A673 (cell line): ENCODE data around the gene HBE1. TPM values are rescaled to one million over a fixed set of nuclear protein-coding genes. Genes with fewer than 3 reads are reported as not detected.

ENCODE experiments used
- BruUV-seq: library from RNA; stranded (reverse); fragments of 400-500 nt; replicated peaks from 2 replicates; lab custom pipeline; 2021; lab: Mats Ljungman, UMichigan
- CTCF ChIA-PET: fragments of 300-600 bp; sonication (Branson Sonifier 250); formaldehyde crosslinking; loops from one replicate; lab custom pipeline; 2022; ENCODE audit warnings: antibody characterized with exemption; lab: Charles Lee
- POLR2A ChIA-PET: fragments of 300-600 bp; sonication (Branson Sonifier 250); formaldehyde crosslinking; loops from one replicate; lab custom pipeline; 2022; ENCODE audit warnings: antibody characterized with exemption; ENCODE audit not compliant: low non-redundant PET; lab: Charles Lee
- DNase-seq: peaks from one replicate; pipeline ENCODE4 v3.0.0-alpha.2; 2015; ENCODE audit warnings: low spot score
- H3K27ac ChIP-seq: fragments of 200-600 bp; sonication (generic); 2 replicates; pipeline ENCODE4 v1.5.1; 2016; ENCODE audit warnings: mixed run types, low read depth, mild to moderate bottlenecking, mixed read lengths, antibody characterized with exemption, low read length; ENCODE audit not compliant: poor library complexity, severe bottlenecking
- H3K27me3 ChIP-seq: fragments of 200-600 bp; sonication (generic); replicated peaks from 2 replicates; pipeline ENCODE4 v1.6.1; 2017; ENCODE audit warnings: mixed run types, low read depth, mild to moderate bottlenecking, mixed read lengths, antibody characterized with exemption, low read length; ENCODE audit not compliant: insufficient read depth, poor library complexity
- H3K36me3 ChIP-seq: fragments of 200-600 bp; sonication (generic); 2 replicates; pipeline ENCODE4 v1.6.1; 2016; ENCODE audit warnings: mixed run types, mild to moderate bottlenecking, mixed read lengths, antibody characterized with exemption, low read length; ENCODE audit not compliant: insufficient read depth, poor library complexity, severe bottlenecking
- H3K4me1 ChIP-seq: fragments of 200-600 bp; sonication (generic); 2 replicates; pipeline ENCODE4 v1.6.1; 2017; ENCODE audit warnings: mixed run types, mild to moderate bottlenecking, mixed read lengths, antibody characterized with exemption, low read length; ENCODE audit not compliant: insufficient read depth, poor library complexity, severe bottlenecking
- H3K4me3 ChIP-seq: fragments of 200-600 bp; sonication (generic); 2 replicates; pipeline ENCODE4 v1.5.1; 2016; ENCODE audit warnings: low read depth, mixed run types, mild to moderate bottlenecking, mixed read lengths, low read length; ENCODE audit not compliant: poor library complexity, severe bottlenecking
- H3K9me3 ChIP-seq: fragments of 200-600 bp; sonication (generic); 2 replicates; pipeline ENCODE4 v1.6.1; 2016; ENCODE audit warnings: mixed run types, low read depth, mild to moderate bottlenecking, mixed read lengths, antibody characterized with exemption, low read length; ENCODE audit not compliant: poor library complexity, severe bottlenecking
- EZH2 ChIP-seq: fragments of 200-600 bp; sonication (generic); IDR thresholded peaks from 2 replicates; pipeline ENCODE4 v1.6.1; 2017; ENCODE audit warnings: borderline replicate concordance, low read depth, mild to moderate bottlenecking, mixed read lengths, antibody characterized with exemption, low read length; ENCODE audit not compliant: poor library complexity, severe bottlenecking
- intact Hi-C: fragments of 100-400 bp; cut with micrococcal nuclease; formaldehyde crosslinking; loops from one replicate; pipeline ENCODE4 v1.10.0; 2022; ENCODE audit not compliant: unreplicated experiment
- total RNA-seq: library from RNA; stranded (reverse); gene quantifications from 2 replicates; pipeline ENCODE4 v1.2.3, GENCODE V29; 2021
- TF ChIP-seq, protein P1 (sequence below): fragments of 300-800, 200-600 bp; sonication (generic); conservative IDR thresholded peaks from 2 replicates; pipeline ENCODE4 v1.5.1; 2017; ENCODE audit warnings: low read depth, mild to moderate bottlenecking, antibody characterized with exemption, low read length, moderate library complexity, mixed read lengths

The HBE1 gene
- total RNA-seq, 1 experiment from 2014 or later: not detected

DNA sequence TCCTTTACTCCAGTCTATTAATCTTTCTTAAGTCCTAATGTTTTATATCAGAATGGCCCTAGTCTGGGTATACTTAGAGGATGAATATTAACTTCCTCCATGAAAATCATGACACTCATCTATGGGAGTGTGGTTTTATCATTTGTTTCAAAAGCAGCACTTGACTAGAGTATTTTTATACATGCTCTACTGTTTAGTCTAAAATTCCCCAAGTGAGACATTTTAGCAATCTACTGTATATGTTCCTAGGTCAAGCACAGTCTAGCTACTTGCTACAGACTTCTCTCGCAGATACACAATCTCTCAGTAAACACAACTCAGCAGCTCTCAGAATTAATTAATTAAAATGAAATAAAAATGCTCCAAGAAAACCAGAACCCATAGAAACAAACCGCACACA lies 39.9 kb downstream of the HBE1 start:
- no peaks in the 10 kb centered on the region for H3K4me1 ChIP-seq
- intact Hi-C loops: no loop called here
- TF ChIP-seq, protein P1, sequence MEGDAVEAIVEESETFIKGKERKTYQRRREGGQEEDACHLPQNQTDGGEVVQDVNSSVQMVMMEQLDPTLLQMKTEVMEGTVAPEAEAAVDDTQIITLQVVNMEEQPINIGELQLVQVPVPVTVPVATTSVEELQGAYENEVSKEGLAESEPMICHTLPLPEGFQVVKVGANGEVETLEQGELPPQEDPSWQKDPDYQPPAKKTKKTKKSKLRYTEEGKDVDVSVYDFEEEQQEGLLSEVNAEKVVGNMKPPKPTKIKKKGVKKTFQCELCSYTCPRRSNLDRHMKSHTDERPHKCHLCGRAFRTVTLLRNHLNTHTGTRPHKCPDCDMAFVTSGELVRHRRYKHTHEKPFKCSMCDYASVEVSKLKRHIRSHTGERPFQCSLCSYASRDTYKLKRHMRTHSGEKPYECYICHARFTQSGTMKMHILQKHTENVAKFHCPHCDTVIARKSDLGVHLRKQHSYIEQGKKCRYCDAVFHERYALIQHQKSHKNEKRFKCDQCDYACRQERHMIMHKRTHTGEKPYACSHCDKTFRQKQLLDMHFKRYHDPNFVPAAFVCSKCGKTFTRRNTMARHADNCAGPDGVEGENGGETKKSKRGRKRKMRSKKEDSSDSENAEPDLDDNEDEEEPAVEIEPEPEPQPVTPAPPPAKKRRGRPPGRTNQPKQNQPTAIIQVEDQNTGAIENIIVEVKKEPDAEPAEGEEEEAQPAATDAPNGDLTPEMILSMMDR: no peak
- TF ChIP-seq EZH2: no peak
- no peak overlapping the region for H3K4me3 ChIP-seq
- H3K36me3 ChIP-seq: no peaks in the 10 kb centered on the region
- no peak overlapping the region for H3K27ac ChIP-seq
- no peaks in the 10 kb centered on the region for H3K9me3 ChIP-seq
- DNase-seq: no peak
- no peaks in the 10 kb centered on the region for H3K27me3 ChIP-seq
- ChIA-PET POLR2A (no interaction called here), CTCF (no interaction called here)
- BruUV-seq: no TSS peak

DNA sequence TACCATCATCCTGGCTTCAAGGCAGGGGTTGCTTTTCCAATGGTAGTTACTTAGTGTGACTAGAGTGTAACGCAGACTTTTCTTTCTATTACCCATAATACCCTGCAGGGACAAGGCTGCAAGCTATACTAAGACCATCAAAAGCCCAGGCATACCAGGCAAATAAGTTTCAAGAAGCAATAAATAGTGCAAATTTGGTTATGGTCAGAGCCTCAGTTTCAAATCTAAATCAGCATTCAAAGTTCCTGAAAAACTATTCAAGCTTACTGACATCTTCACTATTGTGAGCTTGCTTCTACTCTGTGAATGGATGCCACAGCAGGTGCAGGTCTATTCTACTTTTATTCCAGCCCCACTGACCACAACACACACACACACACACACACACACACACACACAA lies 40.4 kb downstream of the HBE1 start:
- BruUV-seq: no TSS peak
- no peak for TF ChIP-seq EZH2
- TF ChIP-seq, protein P1: no peak
- Histone ChIP-seq H3K4me3 (no peak overlapping the region), H3K27ac (no peak overlapping the region), H3K36me3 (no peaks in the 10 kb centered on the region), H3K9me3 (no peaks in the 10 kb centered on the region), H3K4me1 (no peaks in the 10 kb centered on the region), H3K27me3 (no peaks in the 10 kb centered on the region)
- intact Hi-C loops: no loop called here
- ChIA-PET CTCF (no interaction called here), POLR2A (no interaction called here)
- DNase-seq: no peak

DNA sequence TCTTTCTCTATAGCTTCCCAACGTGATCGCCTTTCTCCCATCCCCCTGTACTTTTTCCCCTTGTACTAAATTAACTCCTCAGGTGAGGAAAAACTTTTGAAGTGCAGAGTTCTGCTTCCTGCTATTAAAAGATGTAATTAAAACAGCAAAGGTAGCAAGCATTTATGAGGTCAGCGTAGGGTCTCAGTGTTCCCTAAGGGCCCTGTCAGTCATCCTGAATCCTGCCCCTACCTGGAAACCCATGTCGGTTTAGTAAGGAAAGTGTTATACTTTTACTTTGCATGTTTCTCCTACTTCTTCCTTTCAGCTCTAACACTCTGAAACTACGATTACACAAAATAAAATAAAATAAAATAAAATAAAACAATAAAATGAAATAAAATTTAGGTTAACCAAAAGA lies 41.6 kb downstream of the HBE1 start:
- Histone ChIP-seq H3K27ac (no peak overlapping the region), H3K27me3 (no peaks in the 10 kb centered on the region), H3K9me3 (no peaks in the 10 kb centered on the region), H3K36me3 (no peaks in the 10 kb centered on the region), H3K4me3 (no peak overlapping the region), H3K4me1 (no peaks in the 10 kb centered on the region)
- DNase-seq: no peak
- no TSS peak for BruUV-seq
- CTCF ChIA-PET: no interaction called here
- POLR2A ChIA-PET: no interaction called here
- intact Hi-C loops: no loop called here
- TF ChIP-seq, protein P1: no peak
- TF ChIP-seq EZH2: no peak
